NCI-H524 (cell line): ENCODE data around the gene DES.

ENCODE experiments used
- DNase-seq, 2 experiments: peaks; one replicate each; lab custom pipeline; 2025; lab: John Stamatoyannopoulos, UW

Gene DES

GRCh38 chr2:219472629-219473187 lies 54.5 kb downstream of the DES start:
- DNase-seq: no peak

DNA sequence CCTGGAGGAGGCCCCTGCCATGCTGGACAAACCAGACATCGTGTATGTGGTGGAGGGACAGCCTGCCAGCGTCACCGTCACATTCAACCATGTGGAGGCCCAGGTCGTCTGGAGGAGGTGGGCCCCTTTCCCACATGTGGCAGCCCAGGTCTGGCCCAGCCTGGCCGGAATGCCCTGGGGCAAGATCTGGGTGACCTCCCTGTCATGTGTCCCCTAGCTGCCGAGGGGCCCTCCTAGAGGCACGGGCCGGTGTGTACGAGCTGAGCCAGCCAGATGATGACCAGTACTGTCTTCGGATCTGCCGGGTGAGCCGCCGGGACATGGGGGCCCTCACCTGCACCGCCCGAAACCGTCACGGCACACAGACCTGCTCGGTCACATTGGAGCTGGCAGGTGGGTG lies 55.3 kb downstream of the DES start:
- DNase-seq: no peak

DNA sequence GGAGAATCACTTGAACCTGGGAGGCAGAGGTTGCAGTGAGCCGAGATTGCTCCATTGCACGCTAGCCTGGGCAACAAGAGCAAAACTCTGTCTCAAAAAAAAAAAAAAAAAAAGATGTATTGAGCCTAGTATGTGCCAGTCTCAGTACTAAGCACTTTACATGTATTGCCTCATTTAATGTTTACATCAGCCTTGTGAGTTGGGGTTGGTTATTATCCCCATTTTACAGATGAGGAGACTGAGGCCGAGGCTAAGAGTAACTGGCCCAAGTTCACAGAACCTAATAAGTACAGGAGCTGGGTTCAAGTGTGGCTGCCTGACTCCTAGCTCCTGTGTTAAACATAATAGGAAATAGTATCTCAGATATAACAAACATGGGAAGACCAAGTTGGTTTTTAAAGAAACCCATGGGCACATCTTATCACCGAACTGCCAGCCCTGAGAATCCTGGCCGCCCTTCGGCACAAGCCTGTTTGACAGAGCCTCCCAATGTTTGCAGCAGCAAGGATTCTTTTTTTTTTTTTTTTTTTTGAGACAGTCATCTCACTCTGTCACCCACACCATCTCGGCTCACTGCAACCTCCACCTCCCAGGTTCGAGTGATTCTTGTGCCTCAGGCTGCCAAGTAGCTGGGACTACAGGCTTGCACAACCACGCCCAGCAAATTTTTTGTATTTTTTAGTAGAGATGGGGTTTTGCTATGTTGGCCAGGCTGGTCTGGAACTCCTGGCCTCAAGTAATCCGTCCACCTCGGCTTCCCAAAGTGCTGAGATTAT lies 56.3 kb downstream of the DES start:
- no peak for DNase-seq

DNA sequence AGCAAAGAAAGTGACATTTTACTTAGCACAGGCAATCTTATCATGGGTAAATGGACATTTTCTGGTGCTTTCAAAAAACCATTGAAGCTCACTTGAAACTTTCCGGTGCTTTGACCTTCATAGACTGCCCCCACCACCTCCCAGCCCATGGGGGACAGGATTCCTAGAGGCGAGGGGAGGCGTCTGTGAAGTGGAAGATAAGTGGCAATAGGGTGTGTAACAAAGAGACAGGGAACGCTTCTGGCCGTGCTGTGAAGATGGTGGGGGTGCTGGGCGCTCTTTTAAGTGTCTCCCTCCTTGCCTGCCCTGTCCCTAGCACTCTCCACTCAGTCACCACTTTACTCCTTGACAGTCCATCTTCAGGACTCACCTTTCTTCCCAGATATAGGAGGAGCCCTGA lies 57.1 kb downstream of the DES start:
- DNase-seq: no peak

- peak; percentile 14 to 55 for DNase-seq
Measured at GRCh38 chr2:219475697-219476651, 57.8 kb downstream of the DES start.
